ENCODE results near the gene GLIPR1. TPM values are rescaled to one million over a fixed set of nuclear protein-coding genes. Genes with fewer than 3 reads are reported as not detected.

Gene GLIPR1
- total RNA-seq, 1 donor from 2014 or later, result 38.9 TPM

DNA sequence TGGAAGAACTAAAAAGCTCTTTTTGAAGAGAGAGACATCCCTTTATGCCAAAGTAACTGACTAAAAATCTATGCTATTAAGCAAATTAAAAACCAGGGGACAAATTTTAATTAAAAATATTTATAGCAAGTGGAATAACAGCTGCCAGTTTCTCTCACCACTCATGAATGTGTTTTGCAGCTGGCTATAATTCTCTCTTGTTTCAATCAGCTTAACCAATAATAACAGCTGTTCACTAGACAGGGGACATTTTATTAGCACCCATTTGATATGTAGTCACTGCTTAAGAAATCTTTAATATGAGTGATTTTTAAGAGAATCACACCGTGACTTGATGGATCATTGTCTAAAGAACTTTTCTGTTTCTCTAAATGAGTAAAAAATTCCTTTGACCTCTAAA is 65.1 kb downstream of the GLIPR1 start:
- Mint-ChIP-seq H3K36me3 (ENCODE audit: unreplicated experiment) (peaks cover 1% of the 10 kb centered on the region), H3K4me1 (ENCODE audit: unreplicated experiment) (no peaks in the 10 kb centered on the region), H3K4me3 (ENCODE audit: unreplicated experiment) (no peak overlapping the region), H3K27me3 (ENCODE audit: unreplicated experiment) (no peaks in the 10 kb centered on the region), H3K9me3 (ENCODE audit: unreplicated experiment) (no peaks in the 10 kb centered on the region), H3K27ac (ENCODE audit: unreplicated experiment) (no peak overlapping the region)
- no peak for DNase-seq (ENCODE audit: extremely low spot score, unreplicated experiment)
- TF ChIP-seq, protein P1, sequence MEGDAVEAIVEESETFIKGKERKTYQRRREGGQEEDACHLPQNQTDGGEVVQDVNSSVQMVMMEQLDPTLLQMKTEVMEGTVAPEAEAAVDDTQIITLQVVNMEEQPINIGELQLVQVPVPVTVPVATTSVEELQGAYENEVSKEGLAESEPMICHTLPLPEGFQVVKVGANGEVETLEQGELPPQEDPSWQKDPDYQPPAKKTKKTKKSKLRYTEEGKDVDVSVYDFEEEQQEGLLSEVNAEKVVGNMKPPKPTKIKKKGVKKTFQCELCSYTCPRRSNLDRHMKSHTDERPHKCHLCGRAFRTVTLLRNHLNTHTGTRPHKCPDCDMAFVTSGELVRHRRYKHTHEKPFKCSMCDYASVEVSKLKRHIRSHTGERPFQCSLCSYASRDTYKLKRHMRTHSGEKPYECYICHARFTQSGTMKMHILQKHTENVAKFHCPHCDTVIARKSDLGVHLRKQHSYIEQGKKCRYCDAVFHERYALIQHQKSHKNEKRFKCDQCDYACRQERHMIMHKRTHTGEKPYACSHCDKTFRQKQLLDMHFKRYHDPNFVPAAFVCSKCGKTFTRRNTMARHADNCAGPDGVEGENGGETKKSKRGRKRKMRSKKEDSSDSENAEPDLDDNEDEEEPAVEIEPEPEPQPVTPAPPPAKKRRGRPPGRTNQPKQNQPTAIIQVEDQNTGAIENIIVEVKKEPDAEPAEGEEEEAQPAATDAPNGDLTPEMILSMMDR (IDR thresholded peaks at IDR 0.05), result no peak

DNA sequence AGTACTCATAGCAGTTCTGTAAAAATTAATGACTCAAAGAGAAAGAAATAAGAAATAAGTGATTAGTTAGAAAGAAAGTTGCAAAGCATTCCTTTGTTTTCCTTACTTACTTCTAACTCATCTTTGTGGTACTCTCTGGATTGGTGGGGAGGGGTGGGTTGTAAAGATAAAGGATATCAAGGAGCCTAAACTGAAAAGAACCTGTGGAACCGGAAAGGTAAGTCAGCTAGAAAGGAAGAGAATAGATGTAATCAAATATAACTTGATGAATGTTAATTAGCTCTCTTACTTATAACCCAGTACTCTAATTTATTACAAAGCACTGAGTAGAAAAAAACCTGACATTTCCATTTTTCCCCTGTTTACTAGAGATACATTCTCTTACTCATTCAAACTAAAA is 68.3 kb downstream of the GLIPR1 start:
- H3K9me3 Mint-ChIP-seq (ENCODE audit: unreplicated experiment), result no peaks in the 10 kb centered on the region
- H3K4me3 Mint-ChIP-seq (ENCODE audit: unreplicated experiment), result no peak overlapping the region
- TF ChIP-seq, protein P1 (IDR thresholded peaks at IDR 0.05), result no peak
- no peak for DNase-seq (ENCODE audit: extremely low spot score, unreplicated experiment)
- no peak overlapping the region for H3K27ac Mint-ChIP-seq (ENCODE audit: unreplicated experiment)
- H3K27me3 Mint-ChIP-seq (ENCODE audit: unreplicated experiment), result no peaks in the 10 kb centered on the region
- H3K36me3 Mint-ChIP-seq (ENCODE audit: unreplicated experiment), result peaks cover 1% of the 10 kb centered on the region
- peaks cover 5% of the 10 kb centered on the region for H3K4me1 Mint-ChIP-seq (ENCODE audit: unreplicated experiment)

DNA sequence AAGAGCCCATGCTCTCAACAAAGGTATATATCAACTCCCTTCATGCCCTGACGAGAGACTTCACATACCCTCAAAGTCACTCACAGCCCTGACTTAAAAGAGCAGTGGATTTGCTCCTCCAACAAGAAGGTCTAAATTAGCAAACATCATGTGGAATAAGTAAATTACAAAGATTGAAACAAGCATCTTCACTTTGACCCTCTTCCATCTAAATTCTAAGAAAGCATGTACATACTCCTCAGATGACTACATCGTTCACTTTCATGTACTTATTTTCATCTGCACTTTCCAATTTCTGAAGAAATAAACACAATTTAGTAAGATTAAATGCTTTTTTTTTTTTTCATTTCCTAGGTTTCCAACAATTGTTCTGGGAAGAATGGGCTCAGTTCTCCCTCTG is 69.4 kb downstream of the GLIPR1 start:
- peaks cover 11% of the 10 kb centered on the region for H3K4me1 Mint-ChIP-seq (ENCODE audit: unreplicated experiment)
- DNase-seq (ENCODE audit: extremely low spot score, unreplicated experiment), result no peak
- H3K4me3 Mint-ChIP-seq (ENCODE audit: unreplicated experiment), result no peak overlapping the region
- no peaks in the 10 kb centered on the region for H3K9me3 Mint-ChIP-seq (ENCODE audit: unreplicated experiment)
- TF ChIP-seq, protein P1 (IDR thresholded peaks at IDR 0.05), result no peak
- H3K36me3 Mint-ChIP-seq (ENCODE audit: unreplicated experiment), result peaks cover 1% of the 10 kb centered on the region
- H3K27me3 Mint-ChIP-seq (ENCODE audit: unreplicated experiment), result no peaks in the 10 kb centered on the region
- H3K27ac Mint-ChIP-seq (ENCODE audit: unreplicated experiment), result no peak overlapping the region

DNA sequence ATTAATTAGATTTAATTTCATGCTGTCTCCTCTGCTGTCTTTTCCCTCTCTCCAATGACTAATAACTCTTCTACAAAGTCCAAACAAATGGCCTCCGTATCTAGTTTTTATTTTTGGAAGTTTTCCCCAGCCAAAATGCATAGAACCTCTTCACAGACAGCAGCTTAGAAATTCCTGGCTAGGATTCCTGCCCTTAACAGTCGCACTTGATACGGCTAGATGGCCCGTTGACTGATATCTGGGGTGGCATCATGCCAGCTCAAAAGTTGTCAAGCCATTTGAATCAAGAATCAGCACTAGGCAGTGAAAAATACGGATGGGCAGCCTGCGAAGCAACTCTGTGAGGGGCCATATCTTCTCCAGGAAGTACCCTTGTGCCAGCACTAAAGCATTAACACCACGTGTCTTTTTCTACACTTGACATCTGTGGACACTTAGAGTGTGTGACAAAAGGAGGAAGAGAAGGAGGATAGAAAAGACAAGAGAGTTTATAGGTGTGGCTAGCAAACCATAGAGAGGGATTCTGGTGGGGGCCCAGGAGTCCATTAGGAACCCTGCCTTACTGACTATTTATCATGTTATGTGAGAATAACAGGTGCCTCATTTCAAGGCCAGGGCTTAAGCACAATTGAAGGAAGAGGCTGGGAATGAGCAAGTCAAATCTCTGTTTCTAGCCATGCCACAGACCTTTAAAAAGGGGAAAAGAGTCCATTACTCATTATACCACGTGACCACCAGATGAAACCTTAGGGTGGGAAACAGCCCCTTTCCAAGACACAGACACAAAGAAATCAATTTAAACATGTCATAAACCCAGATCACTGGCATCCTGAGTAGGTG is 70.1 kb downstream of the GLIPR1 start:
- Mint-ChIP-seq H3K36me3 (ENCODE audit: unreplicated experiment) (peaks cover 1% of the 10 kb centered on the region), H3K4me3 (ENCODE audit: unreplicated experiment) (no peak overlapping the region), H3K27me3 (ENCODE audit: unreplicated experiment) (no peaks in the 10 kb centered on the region), H3K9me3 (ENCODE audit: unreplicated experiment) (no peaks in the 10 kb centered on the region), H3K27ac (ENCODE audit: unreplicated experiment) (no peak overlapping the region), H3K4me1 (ENCODE audit: unreplicated experiment) (peaks cover 11% of the 10 kb centered on the region)
- TF ChIP-seq, protein P1 (IDR thresholded peaks at IDR 0.05), result no peak
- DNase-seq (ENCODE audit: extremely low spot score, unreplicated experiment), result no peak

DNA sequence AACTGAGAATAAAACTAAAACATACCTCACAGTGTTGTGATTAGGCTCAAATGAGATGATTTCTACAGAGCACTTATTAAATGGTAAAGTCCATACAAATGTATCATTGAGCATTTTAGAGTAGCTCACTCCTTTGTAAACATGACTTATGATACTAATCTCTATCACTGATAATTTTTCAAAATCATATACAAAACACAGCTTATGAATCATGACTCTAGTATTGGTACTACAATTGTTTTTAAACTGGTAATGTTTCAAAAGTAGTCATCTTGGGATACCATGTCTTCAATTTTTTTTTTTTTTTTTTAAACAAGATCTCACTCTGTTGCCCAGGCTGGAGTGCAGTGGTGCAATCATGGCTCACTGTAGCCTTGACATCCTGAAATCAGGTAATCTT is 70.9 kb downstream of the GLIPR1 start:
- TF ChIP-seq, protein P1 (IDR thresholded peaks at IDR 0.05), result no peak
- H3K27me3 Mint-ChIP-seq (ENCODE audit: unreplicated experiment), result no peaks in the 10 kb centered on the region
- H3K36me3 Mint-ChIP-seq (ENCODE audit: unreplicated experiment), result peaks cover 1% of the 10 kb centered on the region
- DNase-seq (ENCODE audit: extremely low spot score, unreplicated experiment), result no peak
- H3K4me1 Mint-ChIP-seq (ENCODE audit: unreplicated experiment), result peaks cover 13% of the 10 kb centered on the region
- H3K9me3 Mint-ChIP-seq (ENCODE audit: unreplicated experiment), result no peaks in the 10 kb centered on the region
- H3K4me3 Mint-ChIP-seq (ENCODE audit: unreplicated experiment), result no peak overlapping the region
- no peak overlapping the region for H3K27ac Mint-ChIP-seq (ENCODE audit: unreplicated experiment)

All from osteocyte (in vitro differentiated cells).